H1 (cell line): Measurements from ENCODE around the gene USP53. TPM values are rescaled to one million over a fixed set of nuclear protein-coding genes. Genes with fewer than 3 reads are reported as not detected.

Experiments used
- BCL11A ChIP-seq, 2 experiments: IDR thresholded peaks; one replicate each; pipeline ENCODE4 v1.6.1; 2011; ENCODE audit warnings: low read depth in 2 of 2, low read length in 2 of 2, mild to moderate bottlenecking in 2 of 2
- CBX5 ChIP-seq: fragments of 300-800, 300-1000 bp; sonication (generic); IDR thresholded peaks from 2 replicates; pipeline ENCODE4 v1.7.1; 2016; ENCODE audit warnings: antibody characterized with exemption, low read length, low read depth
- EP300 ChIP-seq, 2 experiments: IDR thresholded peaks; 1 replicate in 1 of 2; 2 replicates in 1 of 2; pipeline ENCODE4 v1.6.1; 2011 to 2012; ENCODE audit warnings: low read depth in 2 of 2, low read length in 2 of 2, mild to moderate bottlenecking in 2 of 2, borderline replicate concordance in 1 of 2, inconsistent platforms in 1 of 2, moderate library complexity in 1 of 2
- EZH2 ChIP-seq: fragments of 200-600 bp; sonication (generic); IDR thresholded peaks from 2 replicates; pipeline ENCODE4 v1.7.1; 2012; ENCODE audit warnings: low read depth, mild to moderate bottlenecking, moderate library complexity, low read length, inconsistent platforms; ENCODE audit not compliant: severe bottlenecking
- HDAC2 ChIP-seq, 2 experiments: fragments of 300-600 bp in 1 of 2; sonication (generic) in 1 of 2; IDR thresholded peaks; 2 replicates each; pipeline ENCODE4 v1.6.1; 2011 to 2012; ENCODE audit warnings: low read depth in 2 of 2, low read length in 2 of 2, mild to moderate bottlenecking in 2 of 2, moderate library complexity in 2 of 2, borderline replicate concordance in 1 of 2, inconsistent platforms in 1 of 2
- JUN ChIP-seq: IDR thresholded peaks from 2 replicates; pipeline ENCODE4 v1.6.1; 2011; ENCODE audit warnings: low read depth, mild to moderate bottlenecking, improper control_type of control experiment, low read length
- KDM1A ChIP-seq: fragments of 200-600, 300-600 bp; sonication (generic); IDR thresholded peaks from 2 replicates; pipeline ENCODE4 v1.7.1; 2016; ENCODE audit warnings: mild to moderate bottlenecking, low read length, borderline replicate concordance
- KDM4A ChIP-seq: IDR thresholded peaks from one replicate; pipeline ENCODE4 v1.7.1; 2012; ENCODE audit warnings: low read depth, mild to moderate bottlenecking, moderate library complexity, low read length, inconsistent platforms; ENCODE audit not compliant: severe bottlenecking
- NANOG ChIP-seq: IDR thresholded peaks from 2 replicates; pipeline ENCODE4 v1.6.1; 2011; ENCODE audit warnings: low read length, low read depth, mild to moderate bottlenecking, inconsistent platforms; ENCODE audit not compliant: insufficient read depth, poor library complexity, severe bottlenecking
- POU5F1 ChIP-seq: IDR thresholded peaks from 2 replicates; pipeline ENCODE4 v1.6.1; 2011; ENCODE audit warnings: low read depth, mild to moderate bottlenecking, low read length, moderate library complexity
- RBBP5 ChIP-seq: IDR thresholded peaks from 2 replicates; pipeline ENCODE4 v1.7.1; 2012; ENCODE audit warnings: low read depth, mild to moderate bottlenecking, inconsistent platforms, low read length, moderate library complexity, borderline replicate concordance
- RXRA ChIP-seq: IDR thresholded peaks from 2 replicates; pipeline ENCODE4 v1.6.1; 2011; ENCODE audit warnings: low read depth, mild to moderate bottlenecking, low read length, moderate library complexity; ENCODE audit not compliant: insufficient read depth
- SIN3A ChIP-seq, 2 experiments: IDR thresholded peaks in 1 of 2; conservative IDR thresholded peaks in 1 of 2; 2 replicates each; pipeline ENCODE4 v1.6.1; 2011 to 2012; ENCODE audit warnings: low read length in 2 of 2, improper control_type of control experiment in 1 of 2, low read depth in 1 of 2, mild to moderate bottlenecking in 1 of 2
- SP1 ChIP-seq: IDR thresholded peaks from 2 replicates; pipeline ENCODE4 v1.6.1; 2011; ENCODE audit warnings: low read depth, low read length
- SP4 ChIP-seq: IDR thresholded peaks from 2 replicates; pipeline ENCODE4 v1.6.1; 2012; ENCODE audit warnings: low read length, inconsistent platforms
- SRF ChIP-seq: IDR thresholded peaks from 2 replicates; pipeline ENCODE4 v1.6.1; 2011; ENCODE audit warnings: mild to moderate bottlenecking, low read depth, low read length, moderate library complexity
- SUZ12 ChIP-seq: fragments of 200-600 bp; sonication (generic); IDR thresholded peaks from 2 replicates; pipeline ENCODE4 v1.6.1; 2012; ENCODE audit warnings: mild to moderate bottlenecking, inconsistent platforms, low read length, moderate library complexity, mixed read lengths
- TAF7 ChIP-seq: optimal IDR thresholded peaks from 2 replicates; pipeline ENCODE3; 2011; ENCODE audit warnings: low read depth, mild to moderate bottlenecking, inconsistent platforms, low read length, moderate library complexity, borderline replicate concordance
- TCF12 ChIP-seq: IDR thresholded peaks from 2 replicates; pipeline ENCODE4 v1.6.1; 2011; ENCODE audit warnings: low read depth, mild to moderate bottlenecking, low read length
- USF2 ChIP-seq: IDR thresholded peaks from 2 replicates; pipeline ENCODE4 v1.6.1; 2011; ENCODE audit warnings: low read length, improper control_type of control experiment
- YY1 ChIP-seq: IDR thresholded peaks from 2 replicates; pipeline ENCODE4 v1.6.1; 2011; ENCODE audit warnings: low read depth, mild to moderate bottlenecking, low read length
- polyA plus RNA-seq, 7 experiments: library from polyadenylated mRNA; depleted of rRNA in 3 of 7; stranded (reverse) in 5 of 7; unstranded in 2 of 7; fragments of >200 nt in 5 of 7; fragments of 200-250 nt in 2 of 7; gene quantifications; 1 replicate in 5 of 7; 2 replicates in 1 of 7; 4 replicates in 1 of 7; pipeline versions ENCODE4 v1.2.1 to v1.2.3, GENCODE V29; 2011 to 2013; ENCODE audit warnings: missing spikeins in 2 of 7, mixed read lengths in 2 of 7
- total RNA-seq: library from RNA; stranded (reverse); fragmentation: NEBNext Ultra II Directional; extraction: Animal tissue kit (Norgen Biotek cat#: 25700); gene quantifications from 2 replicates; pipeline ENCODE4 v1.2.1, GENCODE V29; 2021
- TF ChIP-seq, protein P1 (sequence below): IDR thresholded peaks from 2 replicates; pipeline ENCODE4 v1.6.1; 2012; ENCODE audit warnings: inconsistent platforms

USP53 gene
- total and polyA plus RNA-seq, 2 of the 8 experiments (the other 6 are each of a cell fraction or from before 2014, with no cell fraction given) = 2.9 to 14.9 TPM

DNA sequence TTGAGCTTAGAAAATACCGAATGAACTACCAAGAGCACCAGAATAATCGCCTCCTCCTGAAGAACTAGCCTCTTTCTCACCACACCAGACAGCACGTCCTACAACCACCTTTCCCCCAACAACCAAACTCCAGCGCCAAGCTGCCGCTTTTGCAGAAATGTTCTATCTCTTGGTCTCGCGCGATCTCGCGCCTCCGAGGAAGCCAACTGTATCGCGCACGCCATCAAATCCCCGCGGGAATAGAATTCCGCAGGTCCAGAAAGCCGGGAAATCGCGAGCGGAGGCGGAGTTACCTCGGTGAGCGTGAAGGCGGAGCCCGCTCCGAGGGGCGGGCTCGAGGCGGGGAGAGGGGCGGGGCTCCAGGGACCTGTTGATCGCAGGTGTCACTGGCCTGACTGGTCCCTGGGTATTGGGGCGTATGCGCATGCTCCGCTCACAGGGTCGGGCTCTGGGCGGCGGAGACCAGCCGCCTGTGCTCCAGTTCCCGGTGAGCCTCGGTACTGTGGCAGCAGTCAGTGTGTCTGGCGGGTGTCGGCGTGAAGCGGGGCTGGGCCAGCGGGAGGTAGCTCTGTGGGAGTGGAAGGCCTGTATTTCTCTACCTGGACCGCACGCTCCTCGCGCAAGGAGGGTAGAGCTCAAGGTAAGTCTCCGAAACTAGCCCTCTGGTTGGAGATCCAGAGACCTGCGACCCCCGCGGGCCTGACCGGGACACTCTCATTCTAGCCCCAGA lies at the start of gene USP53 (continued):
- 0 out of 4 replicates have a peak, but pooled peaks of 1 of the 2 experiments have one; percentile 6 for TF ChIP-seq SIN3A (conservative IDR thresholded peaks at IDR 0.05 in 1 of 2, IDR thresholded peaks at IDR 0.05 in 1 of 2; ENCODE audit: low read depth in 1 of 2, low read length in 2 of 2)
- TF ChIP-seq YY1 = no peak
- TF ChIP-seq TCF12 = no peak
- TF ChIP-seq KDM4A = peak; percentile 89
- TF ChIP-seq, protein P1, sequence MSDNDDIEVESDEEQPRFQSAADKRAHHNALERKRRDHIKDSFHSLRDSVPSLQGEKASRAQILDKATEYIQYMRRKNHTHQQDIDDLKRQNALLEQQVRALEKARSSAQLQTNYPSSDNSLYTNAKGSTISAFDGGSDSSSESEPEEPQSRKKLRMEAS = no peak; the same call in 1 of the 2 replicates
- TF ChIP-seq RBBP5 = no peak; the same call in 1 of the 2 replicates
- TF ChIP-seq RXRA = no peak
- TF ChIP-seq HDAC2 (IDR thresholded peaks at IDR 0.05; ENCODE audit: borderline replicate concordance in 1 of 2, low read depth in 2 of 2, low read length in 2 of 2) = peak; percentile 14 to 89; a peak in 1 of 4 replicates
- TF ChIP-seq POU5F1 = no peak
- no peak for TF ChIP-seq BCL11A (IDR thresholded peaks at IDR 0.05; ENCODE audit: low read depth in 2 of 2, low read length in 2 of 2)
- TF ChIP-seq KDM1A = no peak
- no peak for TF ChIP-seq EZH2
- TF ChIP-seq SP4 = peak; percentile 5
- TF ChIP-seq TAF7 = peak; percentile 85
- TF ChIP-seq JUN = no peak
- no peak for TF ChIP-seq SRF
- no peak for TF ChIP-seq NANOG
- no peak for TF ChIP-seq EP300 (IDR thresholded peaks at IDR 0.05; ENCODE audit: borderline replicate concordance in 1 of 2, low read depth in 2 of 2, low read length in 2 of 2)
- no peak for TF ChIP-seq SP1
- TF ChIP-seq USF2 = no peak
- TF ChIP-seq SUZ12 = no peak
- no peak for TF ChIP-seq CBX5
